Measurements from ENCODE around the gene SHISAL1.

GRCh38 chr22:44214187-44214586, 98.6 kb downstream of the SHISAL1 start:
- TF ChIP-seq POLR2A (IDR thresholded peaks at IDR 0.05; ENCODE audit: low read depth, low read length) = no peak
- no peak for TF ChIP-seq POLR2AphosphoS5 (IDR thresholded peaks at IDR 0.05; ENCODE audit: low read depth, low read length)
- TF ChIP-seq SPI1 (IDR thresholded peaks at IDR 0.05; ENCODE audit: low read depth, low read length) = no peak
- no peak for TF ChIP-seq TAF1 (IDR thresholded peaks at IDR 0.05; ENCODE audit: low read depth, low read length)
- TF ChIP-seq POU2F2 (IDR thresholded peaks at IDR 0.05; ENCODE audit: low read depth, low read length) = no peak
- no peak for TF ChIP-seq PAX5 (IDR thresholded peaks at IDR 0.05; ENCODE audit: insufficient read depth, low read length, severe bottlenecking)
